ENCODE data around the gene CCDC138.

The CCDC138 gene

DNA sequence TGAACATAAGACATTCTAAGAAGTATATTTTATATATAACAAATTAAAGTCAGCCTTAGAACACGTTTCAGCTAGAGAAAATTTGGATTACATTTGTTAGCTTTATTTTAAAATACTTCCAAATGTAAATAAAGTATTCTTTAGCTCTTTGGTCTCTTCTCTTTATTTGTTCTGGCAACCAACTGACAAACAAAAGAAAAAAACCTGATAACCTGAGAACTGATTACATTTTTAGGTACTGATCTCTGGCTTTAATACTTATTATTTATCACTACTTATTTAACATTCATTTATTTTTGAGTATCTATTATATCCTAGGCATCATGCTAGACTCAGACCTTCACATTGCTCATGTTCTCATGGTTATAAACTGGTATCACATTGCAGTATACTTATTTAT lies 18.5 kb downstream of the CCDC138 start:
- Histone ChIP-seq H3K36me3 (ENCODE audit: insufficient read depth) (no peaks in the 10 kb centered on the region; the same call in 1 of the 2 replicates), H3K79me2 (ENCODE audit: insufficient read depth, low read depth) (peaks cover 6% of the 10 kb centered on the region; the same call in 1 of the 2 replicates)

DNA sequence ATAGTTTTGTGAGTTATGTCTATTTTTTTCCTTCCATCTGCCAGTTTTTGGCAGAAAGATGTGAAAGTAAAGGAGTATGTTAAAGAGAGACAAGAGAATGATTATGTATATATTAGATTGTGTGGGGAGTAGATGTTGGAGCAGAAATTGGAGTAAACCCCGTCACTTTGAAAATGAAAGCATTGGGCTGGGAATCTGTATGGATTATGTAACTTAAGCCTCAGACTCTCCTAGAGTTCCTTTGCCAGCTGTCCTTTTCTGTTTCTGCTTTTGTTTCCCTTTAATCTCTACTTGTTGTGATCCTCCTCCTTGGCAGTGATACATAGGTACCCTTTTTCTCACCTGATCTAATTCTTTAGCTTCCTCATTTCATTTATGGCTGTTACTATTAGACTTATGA lies 19.2 kb downstream of the CCDC138 start:
- Histone ChIP-seq H3K27me3 (ENCODE audit: insufficient read depth, low read depth) (no peaks in the 10 kb centered on the region), H3K79me2 (ENCODE audit: insufficient read depth, low read depth) (peaks cover 13% of the 10 kb centered on the region; the same call in 1 of the 2 replicates), H3K36me3 (ENCODE audit: insufficient read depth) (no peaks in the 10 kb centered on the region; the same call in 1 of the 2 replicates), H3K4me3 (IDR thresholded peaks at IDR 0.05; ENCODE audit: insufficient read depth, low read depth, low read length) (no peak overlapping the region), H3K27ac (no peak overlapping the region), H2AFZ (ENCODE audit: low read depth) (no peak overlapping the region), H4K20me1 (ENCODE audit: insufficient read depth) (no peaks in the 10 kb centered on the region), H3K4me2 (no peak overlapping the region), H3K4me1 (ENCODE audit: low read depth, poor library complexity, severe bottlenecking) (no peaks in the 10 kb centered on the region), H3K9ac (no peak overlapping the region)
- TF ChIP-seq CTCF (conservative IDR thresholded peaks at IDR 0.05; ENCODE audit: low read depth, low read length), result no peak

More for the DNA sequence above, 18.5 kb downstream of the CCDC138 start:
- no peak overlapping the region for H2AFZ ChIP-seq (ENCODE audit: low read depth)
- H4K20me1 ChIP-seq (ENCODE audit: insufficient read depth), result no peaks in the 10 kb centered on the region
- H3K4me2 ChIP-seq, result no peak overlapping the region
- no peak overlapping the region for H3K4me3 ChIP-seq (IDR thresholded peaks at IDR 0.05; ENCODE audit: insufficient read depth, low read depth, low read length)
- H3K27ac ChIP-seq, result no peak overlapping the region
- no peak for TF ChIP-seq CTCF (conservative IDR thresholded peaks at IDR 0.05; ENCODE audit: low read depth, low read length)
- no peaks in the 10 kb centered on the region for H3K4me1 ChIP-seq (ENCODE audit: low read depth, poor library complexity, severe bottlenecking)
- no peaks in the 10 kb centered on the region for H3K27me3 ChIP-seq (ENCODE audit: insufficient read depth, low read depth)
- no peak overlapping the region for H3K9ac ChIP-seq

DNA sequence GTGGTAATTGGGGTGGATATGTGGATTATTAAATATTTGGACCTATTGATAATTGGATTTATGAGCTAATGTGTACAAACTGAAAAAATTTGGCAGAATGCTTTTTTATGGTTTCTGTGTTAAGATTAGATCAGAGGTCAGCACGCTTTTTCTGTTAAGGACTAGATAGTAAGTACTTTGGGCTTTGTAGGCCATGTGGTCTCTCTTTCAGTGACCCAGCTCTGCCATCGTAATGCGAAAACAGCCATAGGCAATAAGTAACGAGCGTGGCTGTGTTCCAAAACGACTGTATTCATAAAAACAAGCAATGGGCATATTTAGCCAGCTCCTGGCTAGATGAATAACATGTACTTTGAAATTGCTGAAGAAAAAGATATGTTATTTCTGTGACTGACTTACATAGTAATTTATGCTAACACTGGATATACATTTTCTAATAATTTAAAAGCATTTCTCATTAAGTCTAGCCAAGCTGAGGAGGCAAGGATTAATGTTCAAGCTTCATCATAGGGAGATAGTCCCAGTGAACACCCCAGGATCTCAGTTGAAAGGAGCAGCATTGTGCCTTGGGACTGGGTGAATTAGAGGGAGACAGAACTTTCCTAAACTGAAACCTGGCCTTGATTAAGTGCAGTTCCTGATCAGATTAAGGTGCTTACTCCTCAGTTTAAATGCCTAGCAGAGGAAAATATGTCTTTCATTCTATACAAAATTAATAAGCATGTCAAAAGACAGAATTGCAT lies 20.0 kb downstream of the CCDC138 start:
- H3K4me2 ChIP-seq, result no peak overlapping the region
- no peaks in the 10 kb centered on the region; the same call in 1 of the 2 replicates for H3K36me3 ChIP-seq (ENCODE audit: insufficient read depth)
- no peak overlapping the region for H3K9ac ChIP-seq
- no peak overlapping the region for H3K4me3 ChIP-seq (IDR thresholded peaks at IDR 0.05; ENCODE audit: insufficient read depth, low read depth, low read length)
- H2AFZ ChIP-seq (ENCODE audit: low read depth), result no peak overlapping the region
- H4K20me1 ChIP-seq (ENCODE audit: insufficient read depth), result no peaks in the 10 kb centered on the region
- H3K27ac ChIP-seq, result no peak overlapping the region
- no peak for TF ChIP-seq CTCF (conservative IDR thresholded peaks at IDR 0.05; ENCODE audit: low read depth, low read length)
- H3K4me1 ChIP-seq (ENCODE audit: low read depth, poor library complexity, severe bottlenecking), result no peaks in the 10 kb centered on the region
- peaks cover 14% of the 10 kb centered on the region; the same call in 1 of the 2 replicates for H3K79me2 ChIP-seq (ENCODE audit: insufficient read depth, low read depth)
- no peaks in the 10 kb centered on the region for H3K27me3 ChIP-seq (ENCODE audit: insufficient read depth, low read depth)

DNA sequence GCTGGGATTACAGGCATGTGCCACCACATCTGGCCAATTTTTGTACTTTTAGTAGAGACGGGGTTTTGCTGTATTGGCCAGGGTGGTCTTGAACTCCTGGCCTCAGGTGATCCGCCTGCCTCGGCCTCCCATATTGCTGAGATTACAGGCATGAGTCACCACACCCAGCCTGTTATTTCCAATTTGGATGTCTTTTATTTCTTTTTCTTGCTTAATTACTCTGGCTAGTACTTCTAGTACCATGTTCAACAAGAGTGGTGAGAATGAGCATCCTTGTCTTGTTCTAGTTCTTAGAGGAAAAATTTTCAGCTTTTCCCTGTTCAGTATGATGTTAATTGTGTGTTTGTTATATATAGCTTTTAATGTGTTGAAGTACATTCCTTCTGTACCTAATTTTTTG lies 23.4 kb downstream of the CCDC138 start:
- Histone ChIP-seq H3K9ac (no peak overlapping the region), H3K79me2 (ENCODE audit: insufficient read depth, low read depth) (peaks cover 14% of the 10 kb centered on the region; the same call in 1 of the 2 replicates), H3K36me3 (ENCODE audit: insufficient read depth) (0 out of 2 replicates have a peak, but pooled peaks cover 3% of the 10 kb centered on the region), H2AFZ (ENCODE audit: low read depth) (no peak overlapping the region), H3K27ac (no peak overlapping the region), H4K20me1 (ENCODE audit: insufficient read depth) (no peaks in the 10 kb centered on the region), H3K4me3 (IDR thresholded peaks at IDR 0.05; ENCODE audit: insufficient read depth, low read depth, low read length) (no peak overlapping the region), H3K27me3 (ENCODE audit: insufficient read depth, low read depth) (no peaks in the 10 kb centered on the region), H3K4me1 (ENCODE audit: low read depth, poor library complexity, severe bottlenecking) (no peaks in the 10 kb centered on the region), H3K4me2 (no peak overlapping the region)
- no peak for TF ChIP-seq CTCF (conservative IDR thresholded peaks at IDR 0.05; ENCODE audit: low read depth, low read length)
